Measurements from ENCODE around the gene SYT3.
"Not testable (repeated sequence)": the region's sequence is repeated elsewhere in the genome, so short reads cannot be mapped to it uniquely, and the experiment has no call there.

SYT3 gene

GRCh38 chr19:50636317-50637085 is 3.2 kb downstream of the SYT3 start:
- DNase-seq, result no peak

- DNase-seq, result no peak
These were observed 5.7 kb downstream of the SYT3 start for GRCh38 chr19:50633973-50634372.

- DNase-seq, result no peak
These were observed 6.3 kb downstream of the SYT3 start for GRCh38 chr19:50633359-50633758.

- DNase-seq, result no peak
These were observed 7.4 kb downstream of the SYT3 start for GRCh38 chr19:50632151-50632835.

- DNase-seq, result no peak
These were observed 9.9 kb downstream of the SYT3 start for GRCh38 chr19:50629801-50630200.

GRCh38 chr19:50629194-50629593 is 10.5 kb downstream of the SYT3 start:
- DNase-seq, result no peak

GRCh38 chr19:50628551-50628950 is 11.1 kb downstream of the SYT3 start:
- DNase-seq, result no peak

GRCh38 chr19:50628146-50628545 is 11.5 kb downstream of the SYT3 start:
- DNase-seq, result no peak

- no peak for DNase-seq
These were observed 12.9 kb downstream of the SYT3 start for GRCh38 chr19:50626795-50627194.

GRCh38 chr19:50626011-50626410 is 13.7 kb downstream of the SYT3 start:
- no peak for DNase-seq

GRCh38 chr19:50624949-50625600 is 14.6 kb downstream of the SYT3 start:
- no peak for DNase-seq

- DNase-seq, result not testable (repeated sequence)
These were observed 19.2 kb downstream of the SYT3 start for GRCh38 chr19:50620394-50620906.

- not testable (repeated sequence) for DNase-seq
These were observed 20.5 kb downstream of the SYT3 start for GRCh38 chr19:50619184-50619583.

- DNase-seq, result not testable (repeated sequence)
These were observed 21.3 kb downstream of the SYT3 start for GRCh38 chr19:50618379-50618778.

GRCh38 chr19:50612504-50613404 is 26.9 kb downstream of the SYT3 start:
- not testable (repeated sequence) for DNase-seq

- DNase-seq, result peak; percentile 30
These were observed 31.6 kb downstream of the SYT3 start for GRCh38 chr19:50607874-50608785.

- DNase-seq, result no peak
These were observed 32.3 kb downstream of the SYT3 start for GRCh38 chr19:50607388-50607787.

GRCh38 chr19:50606059-50606836 is 33.4 kb downstream of the SYT3 start:
- DNase-seq, result not testable (repeated sequence)

- DNase-seq, result not testable (repeated sequence)
These were observed 35.2 kb downstream of the SYT3 start for GRCh38 chr19:50604264-50605073.

GRCh38 chr19:50602935-50603334 is 36.7 kb downstream of the SYT3 start:
- DNase-seq, result no peak
